Activated CD4-positive, alpha-beta memory T cell treated with anti-CD3 and anti-CD28 coated beads for 36 hours (primary cell): ENCODE measurements around the gene UNC5A. TPM values are rescaled to one million over a fixed set of nuclear protein-coding genes. Genes with fewer than 3 reads are reported as not detected.

Experiments used
- CTCF ChIA-PET: fragments of 350-600 bp; sonication (Branson Sonifier 250); formaldehyde crosslinking; loops from one replicate; lab custom pipeline; 2021; ENCODE audit warnings: antibody characterized with exemption, inconsistent platforms; lab: Charles Lee
- POLR2A ChIA-PET: fragments of 350-600 bp; sonication (Branson Sonifier 250); formaldehyde crosslinking; loops from one replicate; lab custom pipeline; 2021; ENCODE audit warnings: antibody characterized with exemption; lab: Charles Lee
- DNase-seq: peaks from one replicate; pipeline ENCODE4 v3.0.0-alpha.2; 2020
- H3K27ac Mint-ChIP-seq: one replicate; pipeline ENCODE4 v1.8.0; 2021; ENCODE audit warnings: mixed read lengths
- H3K27me3 Mint-ChIP-seq: one replicate; pipeline ENCODE4 v1.8.0; 2021; ENCODE audit warnings: mixed read lengths
- H3K36me3 Mint-ChIP-seq: one replicate; pipeline ENCODE4 v1.8.0; 2021; ENCODE audit warnings: mixed read lengths
- H3K4me1 Mint-ChIP-seq: one replicate; pipeline ENCODE4 v1.8.0; 2021; ENCODE audit warnings: low read depth, mixed read lengths
- H3K4me3 Mint-ChIP-seq: one replicate; pipeline ENCODE4 v1.8.0; 2021; ENCODE audit warnings: mild to moderate bottlenecking, mixed read lengths
- H3K9me3 Mint-ChIP-seq: one replicate; pipeline ENCODE4 v1.8.0; 2021; ENCODE audit warnings: mixed read lengths
- intact Hi-C: fragments of 100-400 bp; cut with micrococcal nuclease; formaldehyde crosslinking; loops from one replicate; pipeline ENCODE4 v1.15.1; 2023
- total RNA-seq, 2 experiments: library from RNA; stranded (reverse); gene quantifications; one replicate each; pipeline ENCODE4 v1.2.3, GENCODE V29; 2021

The UNC5A gene
- total RNA-seq, 2 experiments from 2014 or later: not detected

DNA sequence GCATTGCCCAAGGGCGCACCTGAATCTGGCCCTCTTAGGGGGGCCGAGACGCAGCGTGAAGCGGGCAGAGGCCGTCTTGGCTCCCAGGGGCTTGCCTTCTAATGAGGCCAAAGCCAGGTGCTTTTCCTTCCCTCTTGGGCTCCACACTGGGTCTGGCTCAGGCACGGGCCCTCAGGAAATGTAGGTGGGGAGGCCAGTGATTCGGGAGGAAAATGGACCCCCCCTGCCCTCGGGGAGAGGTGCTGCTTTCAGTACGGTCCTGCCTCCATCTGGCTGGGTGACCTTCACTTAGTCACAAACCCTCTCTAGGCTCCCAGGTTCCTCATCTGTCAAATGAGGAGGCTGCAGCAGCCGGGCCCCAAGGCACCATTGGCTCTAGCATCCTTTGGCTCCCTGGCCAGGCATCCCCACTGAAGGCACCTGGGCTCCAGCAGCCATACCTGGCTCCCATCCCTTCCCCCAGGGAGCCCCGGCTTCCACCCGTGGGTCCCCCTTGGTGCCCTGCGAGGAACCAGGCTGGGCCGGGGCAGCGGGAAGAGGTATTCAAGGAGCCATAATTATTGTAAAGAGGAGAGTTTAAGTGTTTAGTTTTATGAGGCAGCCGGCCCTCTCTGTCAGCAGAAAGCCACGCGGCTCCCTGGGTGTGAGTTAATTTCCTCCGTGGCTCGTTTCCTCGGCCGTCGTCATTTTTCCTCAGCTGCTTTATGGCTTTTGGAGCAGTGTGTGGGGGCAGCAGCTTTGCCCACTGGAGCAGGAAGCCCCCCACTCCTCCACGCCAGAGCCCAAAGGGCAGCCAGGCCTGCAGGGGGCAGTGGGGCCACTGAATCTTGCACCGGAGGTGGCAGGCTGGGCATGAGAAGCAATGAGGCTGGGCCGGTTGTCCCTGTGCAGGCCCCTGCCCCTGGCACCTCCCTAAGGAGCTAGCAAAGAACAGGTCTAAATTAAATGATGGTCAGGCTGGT, 24.9 kb upstream of the UNC5A start:
- CTCF ChIA-PET: no interaction called here
- H3K36me3 Mint-ChIP-seq: no peaks in the 10 kb centered on the region
- DNase-seq: no peak
- no peak overlapping the region for H3K27ac Mint-ChIP-seq
- POLR2A ChIA-PET: no interaction called here
- intact Hi-C loops: no loop called here
- H3K9me3 Mint-ChIP-seq: no peaks in the 10 kb centered on the region
- H3K4me3 Mint-ChIP-seq: no peak overlapping the region
- H3K27me3 Mint-ChIP-seq: peaks cover 37% of the 10 kb centered on the region
- no peaks in the 10 kb centered on the region for H3K4me1 Mint-ChIP-seq

DNA sequence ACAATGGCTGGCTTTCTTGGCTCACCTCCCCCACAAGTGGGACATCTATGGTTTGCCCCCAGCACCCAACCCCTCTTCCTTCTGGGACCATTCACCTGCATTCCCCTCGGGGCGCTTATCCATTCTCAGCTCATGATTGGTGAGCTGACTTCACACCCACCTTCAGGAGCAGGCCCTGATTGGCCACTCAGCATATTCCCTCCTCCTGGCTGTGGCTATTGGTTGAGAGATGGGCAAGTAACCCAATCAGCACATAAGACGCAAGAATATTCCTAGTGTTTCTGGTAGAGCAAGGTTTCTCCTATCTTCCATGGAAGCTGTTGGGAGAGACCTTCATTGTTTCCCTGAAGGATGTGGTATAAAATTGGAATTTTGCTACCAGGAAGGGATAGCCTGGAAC, 22.7 kb upstream of the UNC5A start:
- CTCF ChIA-PET: no interaction called here
- H3K4me3 Mint-ChIP-seq: no peak overlapping the region

DNA sequence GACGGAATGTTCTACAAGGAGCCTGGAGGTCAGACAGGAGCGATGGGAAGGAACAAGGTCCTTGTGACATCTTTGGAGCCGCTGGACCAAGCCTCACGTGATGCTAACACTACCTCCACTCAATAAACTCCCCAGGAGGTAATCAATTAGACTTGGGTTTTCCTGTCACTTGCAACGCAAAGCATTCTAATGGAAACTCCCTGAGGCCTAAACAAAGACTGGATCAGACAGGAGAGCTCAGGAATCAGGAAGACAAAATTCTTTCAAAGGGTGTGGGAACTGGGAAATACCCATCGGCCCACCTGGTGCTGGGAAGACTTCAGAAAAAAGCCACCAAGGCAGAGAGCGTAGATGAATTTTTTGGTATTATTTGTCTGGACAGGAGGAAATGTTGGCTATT, 22.3 kb upstream of the UNC5A start:
- CTCF ChIA-PET: no interaction called here
- Mint-ChIP-seq H3K4me3 (no peak overlapping the region), H3K9me3 (no peaks in the 10 kb centered on the region), H3K4me1 (no peaks in the 10 kb centered on the region), H3K27ac (no peak overlapping the region), H3K27me3 (peaks cover 35% of the 10 kb centered on the region), H3K36me3 (no peaks in the 10 kb centered on the region)
- no peak for DNase-seq
- POLR2A ChIA-PET: no interaction called here
- intact Hi-C loops: no loop called here

More for the DNA sequence above, 22.7 kb upstream of the UNC5A start:
- DNase-seq: no peak
- intact Hi-C loops: no loop called here
- no peaks in the 10 kb centered on the region for H3K9me3 Mint-ChIP-seq
- no peaks in the 10 kb centered on the region for H3K36me3 Mint-ChIP-seq
- POLR2A ChIA-PET: no interaction called here
- H3K27ac Mint-ChIP-seq: no peak overlapping the region
- H3K27me3 Mint-ChIP-seq: peaks cover 35% of the 10 kb centered on the region
- no peaks in the 10 kb centered on the region for H3K4me1 Mint-ChIP-seq

DNA sequence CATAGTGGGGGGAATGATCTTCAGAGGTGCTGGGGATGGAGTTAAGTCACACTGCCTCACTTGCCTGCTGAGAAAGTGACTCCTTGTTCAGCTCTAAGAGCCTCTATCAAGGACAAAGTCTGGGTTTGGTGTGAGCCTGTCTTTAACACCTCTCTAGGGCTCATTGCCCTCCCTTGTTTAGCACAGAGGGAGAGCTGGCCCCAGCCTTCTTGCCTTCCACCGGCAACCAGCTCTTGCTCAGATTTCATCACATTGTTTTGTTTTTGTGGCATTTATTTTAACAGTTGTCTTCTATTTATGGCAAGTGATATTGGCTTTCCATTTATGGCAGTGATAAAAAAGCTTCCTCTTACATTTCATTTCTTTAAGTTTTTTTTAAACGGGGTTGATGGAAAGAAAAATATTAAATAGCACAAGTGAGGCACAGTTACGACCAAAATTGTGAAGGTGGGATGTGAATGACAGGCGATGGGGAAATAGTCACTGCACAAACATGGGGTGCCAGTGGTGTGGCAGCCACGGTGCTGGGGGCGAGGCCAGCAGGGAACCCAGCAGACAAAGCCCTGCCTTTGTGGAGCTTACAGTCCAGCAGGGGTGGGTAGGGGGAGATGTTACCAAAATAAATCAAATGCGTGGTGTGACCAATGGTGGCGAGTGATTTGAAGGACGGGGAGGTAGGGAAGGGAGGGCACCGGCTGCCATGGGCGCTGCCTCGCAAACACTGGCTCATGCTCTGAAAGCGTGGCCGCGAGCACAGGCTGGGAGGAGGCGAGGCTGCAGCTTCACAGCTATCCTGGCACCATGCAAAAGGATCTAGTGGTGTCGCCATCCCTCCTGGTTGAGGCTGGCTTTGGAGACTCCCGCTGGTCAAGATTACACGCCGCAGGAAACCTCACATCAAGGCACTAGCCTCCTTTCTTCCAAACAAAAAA, 21.2 kb upstream of the UNC5A start:
- no peaks in the 10 kb centered on the region for H3K9me3 Mint-ChIP-seq
- no peaks in the 10 kb centered on the region for H3K36me3 Mint-ChIP-seq
- intact Hi-C loops: no loop called here
- H3K4me1 Mint-ChIP-seq: no peaks in the 10 kb centered on the region
- peaks cover 41% of the 10 kb centered on the region for H3K27me3 Mint-ChIP-seq
- DNase-seq: no peak
- no peak overlapping the region for H3K27ac Mint-ChIP-seq
- POLR2A ChIA-PET: no interaction called here
- H3K4me3 Mint-ChIP-seq: no peak overlapping the region
- CTCF ChIA-PET: interaction anchor here (1.1 kb wide), 1 partner anchor 129 kb away, joined by 3 read pairs; no protein-coding TSS in a partner anchor

- Mint-ChIP-seq H3K4me1 (no peaks in the 10 kb centered on the region), H3K9me3 (no peaks in the 10 kb centered on the region), H3K36me3 (no peaks in the 10 kb centered on the region), H3K27me3 (peaks cover 41% of the 10 kb centered on the region), H3K4me3 (no peak overlapping the region), H3K27ac (no peak overlapping the region)
- ChIA-PET POLR2A (no interaction called here), CTCF (interaction anchor here (0.8 kb wide), 1 partner anchor 28 kb away, joined by 3 read pairs; no protein-coding TSS in a partner anchor)
- no peak for DNase-seq
- intact Hi-C loops: no loop called here
These were observed 20.3 kb upstream of the UNC5A start for GRCh38 chr5:176789873-176790615.

- ChIA-PET POLR2A (no interaction called here), CTCF (no interaction called here)
- H3K9me3 Mint-ChIP-seq: no peaks in the 10 kb centered on the region
- no peak overlapping the region for H3K27ac Mint-ChIP-seq
- H3K36me3 Mint-ChIP-seq: no peaks in the 10 kb centered on the region
- H3K4me1 Mint-ChIP-seq: no peaks in the 10 kb centered on the region
- H3K4me3 Mint-ChIP-seq: no peak overlapping the region
- no peak for DNase-seq
- peaks cover 49% of the 10 kb centered on the region for H3K27me3 Mint-ChIP-seq
- intact Hi-C loops: no loop called here
These were observed 19.4 kb upstream of the UNC5A start for GRCh38 chr5:176790941-176791340.

DNA sequence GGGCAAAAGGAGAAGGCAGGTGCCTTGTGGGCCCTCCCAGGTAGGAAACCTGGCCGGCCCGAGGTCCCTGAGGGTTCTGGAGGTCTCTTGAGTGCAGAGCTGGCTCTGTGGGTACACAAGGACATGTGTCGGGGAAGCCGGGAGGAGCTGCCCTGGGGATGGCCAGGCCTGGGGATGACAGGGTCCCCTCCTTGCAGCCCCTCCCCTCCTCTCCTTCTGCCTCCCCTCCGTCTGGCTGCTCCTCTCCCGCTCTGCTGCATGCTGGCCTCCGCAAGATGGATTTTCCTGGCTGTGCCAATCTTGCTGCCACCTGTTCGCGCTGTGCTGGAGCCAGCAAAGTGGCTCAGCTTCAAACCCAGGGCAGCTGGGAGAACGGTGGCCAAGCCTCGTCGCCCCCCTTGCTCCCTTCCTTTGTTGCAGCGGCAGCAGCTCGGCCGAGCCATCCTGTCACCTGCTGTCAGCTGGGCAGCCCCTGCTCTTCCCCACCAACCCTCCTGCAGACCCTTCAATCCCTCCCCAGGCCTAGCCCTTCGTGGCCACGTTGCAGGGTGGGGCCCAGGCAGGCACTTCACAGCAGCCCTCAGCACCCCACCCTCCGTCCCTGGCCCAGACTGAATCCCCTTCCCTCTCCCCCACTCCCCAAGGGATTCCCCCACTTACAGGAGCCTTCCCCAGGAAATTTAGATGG, 17.6 kb upstream of the UNC5A start:
- intact Hi-C loops: no loop called here
- H3K27me3 Mint-ChIP-seq: peaks cover 59% of the 10 kb centered on the region
- H3K27ac Mint-ChIP-seq: no peak overlapping the region
- DNase-seq: no peak
- no peak overlapping the region for H3K4me3 Mint-ChIP-seq
- ChIA-PET POLR2A (no interaction called here), CTCF (no interaction called here)
- no peaks in the 10 kb centered on the region for H3K36me3 Mint-ChIP-seq
- no peaks in the 10 kb centered on the region for H3K9me3 Mint-ChIP-seq
- H3K4me1 Mint-ChIP-seq: no peaks in the 10 kb centered on the region

- H3K9me3 Mint-ChIP-seq: no peaks in the 10 kb centered on the region
- no peak overlapping the region for H3K27ac Mint-ChIP-seq
- H3K4me3 Mint-ChIP-seq: no peak overlapping the region
These were observed 17.0 kb upstream of the UNC5A start for GRCh38 chr5:176793343-176793699.

DNA sequence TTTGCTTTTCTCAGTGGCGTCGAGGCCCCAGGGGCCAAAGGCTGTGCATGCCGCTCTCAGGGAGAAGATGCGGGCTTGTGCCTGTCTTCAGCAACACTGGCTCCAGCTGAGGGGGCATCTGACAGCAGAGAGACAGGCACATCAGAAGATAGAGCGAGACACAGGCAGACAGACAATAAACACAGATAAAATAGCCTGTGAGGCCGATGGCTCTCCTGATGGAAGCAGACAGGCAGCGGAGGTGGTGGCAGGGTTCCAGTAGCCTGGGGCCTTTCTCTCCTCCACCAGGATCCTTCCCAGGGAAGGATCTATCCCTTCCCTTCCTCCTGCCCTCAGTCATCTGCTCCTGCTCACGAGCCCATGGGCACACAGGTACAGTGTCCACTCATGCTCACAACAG, 16.6 kb upstream of the UNC5A start:
- no peaks in the 10 kb centered on the region for H3K4me1 Mint-ChIP-seq
- POLR2A ChIA-PET: no interaction called here

More at GRCh38 chr5:176793343-176793699, 17.0 kb upstream of the UNC5A start:
- Mint-ChIP-seq H3K36me3 (no peaks in the 10 kb centered on the region), H3K27me3 (peaks cover 57% of the 10 kb centered on the region), H3K4me1 (no peaks in the 10 kb centered on the region)
- no peak for DNase-seq
- intact Hi-C loops: no loop called here
- ChIA-PET POLR2A (no interaction called here), CTCF (no interaction called here)

DNA sequence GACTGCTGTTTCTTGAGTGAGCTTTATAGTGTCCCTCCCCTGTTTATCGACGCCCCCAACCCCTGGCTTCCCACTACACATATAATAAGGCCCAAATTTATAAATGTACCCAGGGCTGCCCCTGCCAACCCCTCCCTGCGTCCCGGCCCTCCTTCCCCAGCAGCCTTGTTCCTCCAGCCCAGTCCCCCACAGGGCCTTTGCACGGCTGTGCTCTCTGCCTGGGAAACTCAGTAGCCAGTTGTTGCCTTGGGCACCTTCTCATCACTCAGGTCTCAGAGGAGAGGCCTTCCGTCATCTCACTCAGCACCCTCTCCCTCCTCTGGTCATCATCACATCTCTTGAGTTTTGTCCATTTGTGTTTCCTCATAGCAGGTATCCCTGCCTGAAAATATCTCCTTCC, 15.8 kb upstream of the UNC5A start:
- no peaks in the 10 kb centered on the region for H3K36me3 Mint-ChIP-seq
- ChIA-PET CTCF (no interaction called here), POLR2A (no interaction called here)
- H3K27me3 Mint-ChIP-seq: peaks cover 48% of the 10 kb centered on the region
- H3K4me3 Mint-ChIP-seq: no peak overlapping the region
- intact Hi-C loops: no loop called here
- DNase-seq: no peak
- H3K27ac Mint-ChIP-seq: no peak overlapping the region
- no peaks in the 10 kb centered on the region for H3K4me1 Mint-ChIP-seq
- no peaks in the 10 kb centered on the region for H3K9me3 Mint-ChIP-seq

More for the DNA sequence above, 16.6 kb upstream of the UNC5A start:
- intact Hi-C loops: no loop called here
- no peak overlapping the region for H3K4me3 Mint-ChIP-seq
- H3K9me3 Mint-ChIP-seq: no peaks in the 10 kb centered on the region
- CTCF ChIA-PET: no interaction called here
- DNase-seq: no peak
- H3K27me3 Mint-ChIP-seq: peaks cover 55% of the 10 kb centered on the region
- H3K36me3 Mint-ChIP-seq: no peaks in the 10 kb centered on the region
- H3K27ac Mint-ChIP-seq: no peak overlapping the region

- ChIA-PET CTCF (no interaction called here), POLR2A (no interaction called here)
- H3K9me3 Mint-ChIP-seq: no peaks in the 10 kb centered on the region
- intact Hi-C loops: no loop called here
- H3K4me3 Mint-ChIP-seq: no peak overlapping the region
- no peak for DNase-seq
- H3K27me3 Mint-ChIP-seq: peaks cover 40% of the 10 kb centered on the region
- no peaks in the 10 kb centered on the region for H3K4me1 Mint-ChIP-seq
- H3K27ac Mint-ChIP-seq: no peak overlapping the region
- no peaks in the 10 kb centered on the region for H3K36me3 Mint-ChIP-seq
These were observed 13.9 kb upstream of the UNC5A start for GRCh38 chr5:176796411-176796810.
